Activated CD4-positive, alpha-beta T cell treated with anti-CD3 and anti-CD28 coated beads for 36 hours (primary cell): ENCODE measurements around the gene GP1BB. TPM values are rescaled to one million over a fixed set of nuclear protein-coding genes. Genes with fewer than 3 reads are reported as not detected.
"Not testable (repeated sequence)": the region's sequence is repeated elsewhere in the genome, so short reads cannot be mapped to it uniquely, and the experiment has no call there.

Experiments
- ATAC-seq: fragments of 200-7000 bp; cut with Tn5 transposase; one replicate; pipeline ENCODE4 v1.10.0; 2021; ENCODE audit warnings: mild to moderate bottlenecking, moderate library complexity
- CTCF ChIA-PET: fragments of 350-600 bp; sonication (Branson Sonifier 250); formaldehyde crosslinking; loops from one replicate; lab custom pipeline; 2021; ENCODE audit warnings: antibody characterized with exemption; lab: Charles Lee
- POLR2A ChIA-PET: fragments of 350-600 bp; sonication (Branson Sonifier 250); formaldehyde crosslinking; loops from one replicate; lab custom pipeline; 2021; ENCODE audit warnings: antibody characterized with exemption, inconsistent platforms; lab: Charles Lee
- DNase-seq: peaks from one replicate; pipeline ENCODE4 v3.0.0-alpha.2; 2020
- H3K27ac Mint-ChIP-seq: one replicate; pipeline ENCODE4 v1.8.0; 2021; ENCODE audit warnings: mixed read lengths
- H3K27me3 Mint-ChIP-seq: one replicate; pipeline ENCODE4 v1.8.0; 2021; ENCODE audit warnings: mixed read lengths
- H3K36me3 Mint-ChIP-seq: one replicate; pipeline ENCODE4 v1.8.0; 2021; ENCODE audit warnings: low read depth, mixed read lengths
- H3K4me1 Mint-ChIP-seq: one replicate; pipeline ENCODE4 v1.8.0; 2021; ENCODE audit warnings: mixed read lengths
- H3K4me3 Mint-ChIP-seq: one replicate; pipeline ENCODE4 v1.8.0; 2021; ENCODE audit warnings: mild to moderate bottlenecking, moderate library complexity, mixed read lengths
- H3K9me3 Mint-ChIP-seq: one replicate; pipeline ENCODE4 v1.8.0; 2021; ENCODE audit warnings: low read depth, mixed read lengths
- intact Hi-C, 2 experiments: fragments of 100-400 bp; cut with DNase I in 1 of 2; cut with micrococcal nuclease in 1 of 2; formaldehyde crosslinking; loops; one replicate each; pipeline versions ENCODE4 v1.14.2 to v1.15.1; 2022 to 2024; cut with DNase I, micrococcal nuclease
- total RNA-seq, 2 experiments: library from RNA; stranded (reverse); gene quantifications; one replicate each; pipeline ENCODE4 v1.2.3, GENCODE V29; 2021

GP1BB gene
- total RNA-seq, 2 experiments from 2014 or later: not detected

GRCh38 chr22:19693981-19694670, 29.2 kb upstream of the GP1BB start:
- DNase-seq (no peak), ATAC-seq (no peak)
- CTCF ChIA-PET: no interaction called here
- H3K4me3 Mint-ChIP-seq: no peak overlapping the region
- POLR2A ChIA-PET: no interaction called here
- intact Hi-C loops: no loop called here
- no peaks in the 10 kb centered on the region for H3K9me3 Mint-ChIP-seq
- peaks cover 3% of the 10 kb centered on the region for H3K27me3 Mint-ChIP-seq
- H3K27ac Mint-ChIP-seq: no peak overlapping the region
- no peaks in the 10 kb centered on the region for H3K4me1 Mint-ChIP-seq
- H3K36me3 Mint-ChIP-seq: no peaks in the 10 kb centered on the region

DNA sequence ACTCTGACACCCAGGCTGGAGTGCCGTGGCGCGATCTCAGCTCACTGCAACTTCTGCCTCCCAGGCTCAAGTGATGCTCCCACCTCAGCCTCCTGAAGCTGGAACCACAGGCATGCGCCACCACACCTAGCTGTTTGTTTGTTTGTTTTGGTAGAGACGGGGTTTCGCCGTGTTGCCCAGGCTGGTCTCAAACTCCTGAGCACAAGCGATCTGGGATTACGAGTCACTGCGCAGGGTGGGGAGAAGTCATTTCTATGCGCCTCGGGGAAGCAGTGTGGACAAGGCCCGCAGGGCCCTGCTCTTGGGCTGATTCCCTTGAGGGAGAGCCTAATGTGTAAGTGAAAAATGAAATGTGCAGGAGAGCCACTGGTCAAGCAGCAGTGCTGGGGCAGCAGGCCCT, 28.6 kb upstream of the GP1BB start:
- intact Hi-C loops: no loop called here
- Mint-ChIP-seq H3K9me3 (no peaks in the 10 kb centered on the region), H3K36me3 (no peaks in the 10 kb centered on the region), H3K4me3 (no peak overlapping the region), H3K27me3 (peaks cover 3% of the 10 kb centered on the region), H3K4me1 (no peaks in the 10 kb centered on the region), H3K27ac (no peak overlapping the region)
- DNase-seq (no peak), ATAC-seq (no peak)
- ChIA-PET POLR2A (no interaction called here), CTCF (no interaction called here)

GRCh38 chr22:19696504-19697276, 26.6 kb upstream of the GP1BB start:
- Mint-ChIP-seq H3K36me3 (no peaks in the 10 kb centered on the region), H3K27ac (no peak overlapping the region), H3K9me3 (no peaks in the 10 kb centered on the region), H3K4me3 (no peak overlapping the region), H3K4me1 (no peaks in the 10 kb centered on the region), H3K27me3 (peaks cover 3% of the 10 kb centered on the region)
- ATAC-seq: no peak
- intact Hi-C loops: no loop called here
- no peak for DNase-seq
- ChIA-PET POLR2A (no interaction called here), CTCF (interaction anchor here (0.7 kb wide), 1 partner anchor 17 kb away, joined by 3 read pairs; no protein-coding TSS in a partner anchor)

GRCh38 chr22:19697871-19698270, 25.5 kb upstream of the GP1BB start:
- H3K36me3 Mint-ChIP-seq, H3K4me1 Mint-ChIP-seq, H3K9me3 Mint-ChIP-seq, H3K4me3 Mint-ChIP-seq, H3K27ac Mint-ChIP-seq, DNase-seq, ATAC-seq, intact Hi-C loops, H3K27me3 Mint-ChIP-seq, POLR2A ChIA-PET: not testable (repeated sequence)
- CTCF ChIA-PET: interaction anchor here (0.9 kb wide), 1 partner anchor 10 kb away, joined by 4 read pairs; no protein-coding TSS in a partner anchor

DNA sequence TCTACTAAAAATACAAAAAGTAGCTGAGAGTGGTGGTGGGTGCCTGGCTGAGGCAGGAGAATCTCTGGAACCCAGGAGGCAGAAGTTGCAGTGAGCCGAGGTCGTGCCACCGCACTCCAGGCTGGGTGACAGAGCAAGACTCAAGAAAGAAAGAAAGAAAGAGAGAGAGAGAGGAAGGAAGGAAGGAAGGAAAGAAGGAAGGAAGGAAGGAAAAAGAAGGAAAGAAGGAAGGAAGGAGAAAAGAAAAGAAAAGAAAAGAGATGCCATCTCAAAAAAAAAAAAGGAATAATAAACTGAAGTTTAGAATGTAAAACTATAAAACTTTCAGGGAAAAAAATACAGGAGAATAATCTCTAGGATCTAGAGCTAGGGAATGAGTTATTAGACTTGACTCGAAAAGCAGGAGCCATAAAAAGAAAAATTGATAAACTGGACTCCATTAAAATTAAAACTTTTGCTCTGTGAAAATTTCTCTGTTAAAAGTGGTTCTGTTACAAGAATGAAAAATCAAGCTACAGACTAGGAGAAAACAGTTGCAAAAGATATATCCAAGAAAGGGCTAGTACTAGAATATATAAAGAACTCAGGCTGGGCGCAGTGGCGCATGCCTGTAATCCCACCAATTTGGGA, 22.4 kb upstream of the GP1BB start:
- no peaks in the 10 kb centered on the region for H3K36me3 Mint-ChIP-seq
- ATAC-seq: no peak
- no peak overlapping the region for H3K4me3 Mint-ChIP-seq
- H3K4me1 Mint-ChIP-seq: no peaks in the 10 kb centered on the region
- POLR2A ChIA-PET: no interaction called here
- H3K27ac Mint-ChIP-seq: no peak overlapping the region
- no peak for DNase-seq
- intact Hi-C loops: no loop called here
- peaks cover 3% of the 10 kb centered on the region for H3K27me3 Mint-ChIP-seq
- no peaks in the 10 kb centered on the region for H3K9me3 Mint-ChIP-seq
- CTCF ChIA-PET: interaction anchor here (0.8 kb wide), 1 partner anchor 23 kb away, joined by 3 read pairs; the partner anchor contains the start of gene GP1BB

- peaks cover 3% of the 10 kb centered on the region for H3K27me3 Mint-ChIP-seq
- no peak overlapping the region for H3K27ac Mint-ChIP-seq
- DNase-seq (no peak), ATAC-seq (no peak)
- H3K9me3 Mint-ChIP-seq: no peaks in the 10 kb centered on the region
- POLR2A ChIA-PET: no interaction called here
- H3K36me3 Mint-ChIP-seq: no peaks in the 10 kb centered on the region
- no peaks in the 10 kb centered on the region for H3K4me1 Mint-ChIP-seq
- CTCF ChIA-PET: interaction anchor here (0.8 kb wide), 2 partner anchors 17 to 22 kb away, joined by 3 to 4 read pairs; partner anchors contain the start of gene GP1BB
- no peak overlapping the region for H3K4me3 Mint-ChIP-seq
- intact Hi-C loops: no loop called here
These were observed 21.8 kb upstream of the GP1BB start for GRCh38 chr22:19701420-19702145.

GRCh38 chr22:19703869-19704268, 19.5 kb upstream of the GP1BB start:
- ATAC-seq (no peak), DNase-seq (no peak)
- Mint-ChIP-seq H3K27me3 (no peaks in the 10 kb centered on the region), H3K4me3 (no peak overlapping the region), H3K9me3 (no peaks in the 10 kb centered on the region), H3K27ac (no peak overlapping the region), H3K4me1 (no peaks in the 10 kb centered on the region), H3K36me3 (no peaks in the 10 kb centered on the region)
- CTCF ChIA-PET: interaction anchor here (1.0 kb wide), 1 partner anchor 12 kb away, joined by 3 read pairs; no protein-coding TSS in a partner anchor
- POLR2A ChIA-PET: no interaction called here
- intact Hi-C loops: no loop called here

DNA sequence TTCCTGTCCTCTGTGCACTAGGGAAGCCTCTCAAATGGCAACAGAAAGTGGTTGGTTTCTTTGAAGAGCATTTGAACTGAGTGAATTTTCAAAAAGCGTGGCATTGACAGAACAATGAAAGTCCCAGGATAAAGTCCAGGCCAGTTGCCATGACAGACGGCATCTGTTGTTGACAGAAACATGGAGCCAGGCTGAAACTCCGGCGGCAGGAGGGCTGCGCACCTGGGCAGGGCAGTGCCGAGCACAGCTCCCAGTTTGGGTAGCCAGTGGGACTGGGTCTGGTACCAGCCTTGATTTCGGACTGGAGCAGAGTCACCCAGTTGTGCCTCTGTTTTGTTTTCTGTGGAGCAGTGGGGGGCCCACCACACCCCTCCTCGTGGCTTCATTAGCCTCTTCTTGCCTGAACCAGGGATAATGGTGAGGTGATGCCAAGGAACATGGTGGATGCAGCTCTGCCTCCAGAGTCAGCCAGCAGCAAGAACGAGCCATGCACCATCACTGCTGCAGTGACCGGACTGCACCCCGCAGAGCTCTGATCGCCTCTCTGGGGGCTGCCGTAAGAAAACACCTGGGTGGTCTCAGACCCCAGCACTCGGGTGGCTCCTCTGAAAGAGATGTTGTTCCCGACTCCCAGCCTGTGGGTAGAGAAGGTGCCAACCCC, 18.9 kb upstream of the GP1BB start:
- ChIA-PET POLR2A (no interaction called here), CTCF (interaction anchor here (0.6 to 1.0 kb wide), 2 partner anchors 12 to 40 kb away, joined by 3 read pairs; no protein-coding TSS in a partner anchor)
- H3K27me3 Mint-ChIP-seq: no peaks in the 10 kb centered on the region
- ATAC-seq: no peak
- no peak for DNase-seq
- no peaks in the 10 kb centered on the region for H3K9me3 Mint-ChIP-seq
- no peak overlapping the region for H3K27ac Mint-ChIP-seq
- no peak overlapping the region for H3K4me3 Mint-ChIP-seq
- no peaks in the 10 kb centered on the region for H3K36me3 Mint-ChIP-seq
- no peaks in the 10 kb centered on the region for H3K4me1 Mint-ChIP-seq
- intact Hi-C loops: no loop called here

DNA sequence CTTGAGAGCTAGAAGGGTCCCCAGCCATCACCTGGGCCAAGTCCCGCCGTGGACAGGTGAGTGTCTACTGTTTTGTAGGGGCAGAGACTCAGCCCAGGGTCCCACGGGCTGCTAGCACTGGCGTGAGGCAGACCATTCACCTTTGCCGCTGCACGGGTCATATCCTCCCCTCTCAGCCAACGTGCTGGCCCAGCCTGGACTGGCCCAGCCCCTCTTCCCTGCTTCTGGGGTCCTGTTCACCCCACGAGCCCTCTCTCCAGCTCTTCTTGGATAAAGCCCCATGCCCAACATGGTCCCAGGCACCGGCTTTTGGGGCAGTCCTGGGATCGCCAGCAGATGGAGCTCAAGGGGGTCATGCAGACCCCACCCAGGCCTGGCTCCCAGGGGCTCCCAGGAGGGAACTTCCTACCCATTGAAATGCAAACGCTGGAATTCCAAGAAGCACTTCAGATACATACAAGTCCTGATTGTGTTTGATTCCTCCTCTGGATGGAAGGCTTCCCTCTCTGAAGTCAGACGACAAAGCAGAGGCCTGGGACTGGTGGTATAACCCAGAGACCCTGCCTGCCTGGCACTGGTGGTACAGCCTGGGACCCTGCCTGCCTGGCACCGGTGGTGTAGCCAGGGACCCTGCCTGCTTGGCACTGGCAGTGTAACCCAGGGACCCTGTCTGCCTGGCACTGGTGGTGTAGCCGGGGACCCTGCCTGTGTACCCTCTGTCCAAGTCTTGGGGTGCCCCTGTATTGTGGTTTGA, 18.0 kb upstream of the GP1BB start:
- Mint-ChIP-seq H3K27me3 (no peaks in the 10 kb centered on the region), H3K4me3 (no peak overlapping the region), H3K4me1 (no peaks in the 10 kb centered on the region), H3K27ac (no peak overlapping the region), H3K36me3 (no peaks in the 10 kb centered on the region), H3K9me3 (no peaks in the 10 kb centered on the region)
- ChIA-PET POLR2A (no interaction called here), CTCF (interaction anchor here (0.6 to 1.0 kb wide), 2 partner anchors 11 to 41 kb away, joined by 3 read pairs; no protein-coding TSS in a partner anchor)
- ATAC-seq (no peak), DNase-seq (no peak)
- intact Hi-C loops: no loop called here

DNA sequence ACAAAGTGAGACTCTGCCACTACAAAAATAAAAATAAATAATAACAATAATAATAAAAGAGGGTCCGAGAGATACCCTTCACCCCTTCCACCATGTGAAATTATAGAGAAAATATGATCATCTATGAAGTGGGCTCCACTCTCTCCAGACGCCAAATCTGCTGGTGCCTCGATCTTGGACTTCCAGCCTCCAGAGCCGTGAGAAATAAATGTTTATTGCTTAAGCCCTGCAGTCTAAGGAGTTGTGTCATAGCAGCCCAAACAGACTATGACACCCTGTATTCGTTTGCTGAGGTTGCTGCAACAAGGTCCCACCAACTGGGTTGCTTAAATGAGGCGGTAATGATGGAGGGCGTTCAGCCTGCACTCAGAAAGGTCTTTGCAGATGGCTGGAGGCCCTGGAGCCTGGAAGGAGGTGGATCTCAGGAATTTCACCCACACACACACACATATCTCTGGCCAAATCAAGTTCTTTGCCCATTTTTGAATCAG, 16.6 kb upstream of the GP1BB start:
- no peaks in the 10 kb centered on the region for H3K27me3 Mint-ChIP-seq
- no peaks in the 10 kb centered on the region for H3K4me1 Mint-ChIP-seq
- ATAC-seq: no peak
- intact Hi-C loops: no loop called here
- no peak for DNase-seq
- POLR2A ChIA-PET: no interaction called here
- no peaks in the 10 kb centered on the region for H3K9me3 Mint-ChIP-seq
- no peaks in the 10 kb centered on the region for H3K36me3 Mint-ChIP-seq
- no peak overlapping the region for H3K4me3 Mint-ChIP-seq
- CTCF ChIA-PET: no interaction called here
- H3K27ac Mint-ChIP-seq: no peak overlapping the region
